HCT116 (cell line): ENCODE results near the gene ELP5. TPM values are rescaled to one million over a fixed set of nuclear protein-coding genes. Genes with fewer than 3 reads are reported as not detected.

ENCODE experiments used
- ATAC-seq: fragments of 200-7000 bp; cut with Tn5 transposase; 2 replicates; pipeline ENCODE4 v1.9.1; 2020; ENCODE audit warnings: mild to moderate bottlenecking, moderate library complexity
- BruUV-seq: library from RNA; stranded (reverse); fragments of 400-500 nt; replicated peaks from 2 replicates; lab custom pipeline; 2021; lab: Mats Ljungman, UMichigan
- CTCF ChIA-PET: fragments of 300-600 bp; sonication (Branson Sonifier 250); formaldehyde crosslinking; loops from one replicate; lab custom pipeline; 2021; ENCODE audit warnings: antibody characterized with exemption; lab: Charles Lee
- POLR2A ChIA-PET: fragments of 300-600, 350-600 bp; sonication (Branson Sonifier 250); formaldehyde crosslinking; loops from one replicate; lab custom pipeline; 2021; ENCODE audit warnings: antibody characterized with exemption; lab: Charles Lee
- RAD21 ChIA-PET, 2 experiments: fragments of 300-600 bp; sonication (Branson Sonifier 250); formaldehyde crosslinking; loops; one replicate each; lab custom pipeline; 2023; ENCODE audit warnings: low total read pairs in 2 of 2; ENCODE audit not compliant: uncharacterized antibody in 2 of 2, unreplicated experiment in 2 of 2, low non-redundant PET in 1 of 2; lab: Charles Lee
- DNase-seq: peaks from one replicate; pipeline ENCODE4 v3.0.0-alpha.2; 2010; ENCODE audit warnings: low read depth, low spot score
- H2AFZ ChIP-seq: fragments of 200-600 bp; shearing (Covaris generic), sonication (generic); 2 replicates; pipeline ENCODE4 v1.6.1; 2017; ENCODE audit warnings: low read depth, mixed run types, mixed read lengths, antibody characterized with exemption, low read length; ENCODE audit not compliant: poor library complexity, severe bottlenecking
- H3K27ac ChIP-seq: 2 replicates; pipeline ENCODE4 v1.5.1; 2012; ENCODE audit warnings: low read depth, low read length
- H3K27me3 ChIP-seq: fragments of 200-600 bp; sonication (generic); 2 replicates; pipeline ENCODE4 v1.6.1; 2016; ENCODE audit warnings: mixed run types, low read length, mixed read lengths; ENCODE audit not compliant: insufficient read depth
- H3K36me3 ChIP-seq, 2 experiments: fragments of 200-500 bp in 1 of 2; fragments of 200-600 bp in 1 of 2; sonication (Bioruptor generic) in 1 of 2; sonication (generic) in 1 of 2; 2 replicates each; pipeline versions ENCODE4 v1.5.1 to v1.6.1; 2014 to 2016; ENCODE audit warnings: low read length in 2 of 2, inconsistent platforms in 1 of 2, mixed read lengths in 1 of 2, mixed run types in 1 of 2; ENCODE audit not compliant: insufficient read depth in 2 of 2, control insufficient read depth in 1 of 2
- H3K4me1 ChIP-seq, 2 experiments: fragments of 200-600 bp in 1 of 2; sonication (generic) in 1 of 2; 2 replicates each; pipeline versions ENCODE4 v1.5.1 to v1.6.1; 2012 to 2017; ENCODE audit warnings: low read length in 2 of 2, inconsistent platforms in 1 of 2, mild to moderate bottlenecking in 1 of 2, mixed read lengths in 1 of 2, mixed run types in 1 of 2, moderate library complexity in 1 of 2; ENCODE audit not compliant: insufficient read depth in 2 of 2, control insufficient read depth in 1 of 2
- H3K4me2 ChIP-seq: fragments of 200-600 bp; sonication (generic); 2 replicates; pipeline ENCODE4 v1.6.1; 2017; ENCODE audit warnings: mixed run types, low read length, mixed read lengths
- H3K4me3 ChIP-seq, 2 experiments: fragments of 200-600 bp in 1 of 2; sonication (generic) in 1 of 2; replicated peaks in 1 of 2; 2 replicates each; pipeline ENCODE4 v1.5.1; 2011 to 2016; ENCODE audit warnings: low read length in 2 of 2, control low read depth in 1 of 2, low read depth in 1 of 2, mild to moderate bottlenecking in 1 of 2, mixed read lengths in 1 of 2, mixed run types in 1 of 2
- H3K79me2 ChIP-seq: fragments of 200-600 bp; sonication (generic); 2 replicates; pipeline ENCODE4 v1.6.1; 2017; ENCODE audit warnings: mild to moderate bottlenecking, mixed run types, low read length, moderate library complexity, mixed read lengths; ENCODE audit not compliant: insufficient read depth
- H3K9ac ChIP-seq: fragments of 200-600 bp; sonication (generic); 2 replicates; pipeline ENCODE4 v1.6.1; 2016; ENCODE audit warnings: low read length, mixed read lengths
- H3K9me2 ChIP-seq: fragments of 200-600 bp; sonication (generic), shearing (Covaris generic); 2 replicates; pipeline ENCODE4 v1.6.1; 2017; ENCODE audit warnings: mixed run types, mild to moderate bottlenecking, moderate library complexity; ENCODE audit not compliant: insufficient read depth
- H3K9me3 ChIP-seq, 2 experiments: fragments of 200-500 bp in 1 of 2; fragments of 200-600 bp in 1 of 2; sonication (Bioruptor generic) in 1 of 2; sonication (generic) in 1 of 2; 2 replicates each; pipeline ENCODE4 v1.6.1; 2014 to 2017; ENCODE audit warnings: low read length in 2 of 2, mixed read lengths in 2 of 2, inconsistent platforms in 1 of 2, low read depth in 1 of 2, mild to moderate bottlenecking in 1 of 2, mixed run types in 1 of 2, moderate library complexity in 1 of 2; ENCODE audit not compliant: control insufficient read depth in 1 of 2, insufficient read depth in 1 of 2
- H4K20me1 ChIP-seq: fragments of 200-600 bp; sonication (generic), shearing (Covaris generic); 2 replicates; pipeline ENCODE4 v1.6.1; 2017; ENCODE audit warnings: mixed run types, mild to moderate bottlenecking, moderate library complexity; ENCODE audit not compliant: insufficient read depth
- ATF3 ChIP-seq: IDR thresholded peaks from 2 replicates; pipeline ENCODE4 v1.6.1; 2012
- CBX3 ChIP-seq: IDR thresholded peaks from 2 replicates; pipeline ENCODE4 v1.6.1; 2012; ENCODE audit warnings: low read depth
- CEBPB ChIP-seq: IDR thresholded peaks from 2 replicates; pipeline ENCODE4 v1.6.1; 2012; ENCODE audit warnings: low read depth
- EGR1 ChIP-seq: IDR thresholded peaks from 2 replicates; pipeline ENCODE4 v1.6.1; 2012; ENCODE audit warnings: low read depth
- ELF1 ChIP-seq: IDR thresholded peaks from 2 replicates; pipeline ENCODE4 v1.6.1; 2012; ENCODE audit warnings: low read depth, borderline replicate concordance
- EZH2 ChIP-seq: fragments of 200-600 bp; sonication (generic); IDR thresholded peaks from 2 replicates; pipeline ENCODE4 v1.6.1; 2017; ENCODE audit warnings: antibody characterized with exemption, mixed run types
- EZH2phosphoT487 ChIP-seq: fragments of 200-600 bp; IDR thresholded peaks from 2 replicates; pipeline ENCODE4 v1.6.1; 2018; ENCODE audit warnings: antibody characterized with exemption, borderline replicate concordance
- JUND ChIP-seq: IDR thresholded peaks from 2 replicates; pipeline ENCODE4 v1.6.1; 2012
- POLR2A ChIP-seq: IDR thresholded peaks from 2 replicates; pipeline ENCODE4 v1.7.0; 2011; ENCODE audit warnings: borderline replicate concordance; ENCODE audit not compliant: insufficient read depth, insufficient read length; ENCODE audit errors: extremely low read depth
- POLR2AphosphoS5 ChIP-seq: IDR thresholded peaks from 2 replicates; pipeline ENCODE4 v1.6.1; 2011; ENCODE audit warnings: mild to moderate bottlenecking, low read depth, low read length, moderate library complexity
- RAD21 ChIP-seq: IDR thresholded peaks from 2 replicates; pipeline ENCODE4 v1.6.1; 2012; ENCODE audit warnings: low read depth, mild to moderate bottlenecking
- TCF7L2 ChIP-seq: IDR thresholded peaks from 2 replicates; pipeline ENCODE4 v1.7.0; 2011; ENCODE audit warnings: borderline replicate concordance, inconsistent platforms; ENCODE audit not compliant: insufficient read depth, insufficient read length; ENCODE audit errors: extremely low read depth
- YY1 ChIP-seq: IDR thresholded peaks from 2 replicates; pipeline ENCODE4 v1.6.1; 2011; ENCODE audit warnings: low read length, low read depth, moderate library complexity, mild to moderate bottlenecking; ENCODE audit not compliant: insufficient replicate concordance; ENCODE audit errors: extremely low read depth
- ZBTB33 ChIP-seq: IDR thresholded peaks from 2 replicates; pipeline ENCODE4 v1.6.1; 2011; ENCODE audit warnings: mild to moderate bottlenecking, low read length, moderate library complexity; ENCODE audit not compliant: insufficient replicate concordance; ENCODE audit errors: extremely low read depth
- ZFX ChIP-seq: fragments of 450-650 bp; IDR thresholded peaks from 2 replicates; pipeline ENCODE4 v1.6.1; 2017
- intact Hi-C: fragments of 100-400 bp; cut with micrococcal nuclease; formaldehyde crosslinking; loops from 2 replicates; pipeline ENCODE4 v1.10.0; 2022
- total RNA-seq: library from RNA; stranded (reverse); gene quantifications from one replicate; pipeline ENCODE4 v1.2.1, GENCODE V29; 2021; ENCODE audit not compliant: unreplicated experiment

The ELP5 gene
- total RNA-seq, 1 experiment from 2014 or later: 81.7 TPM

- H3K27me3 ChIP-seq: no peaks in the 10 kb centered on the region
- no peak overlapping the region for H3K4me2 ChIP-seq
- no peaks in the 10 kb centered on the region for H3K36me3 ChIP-seq
- ChIA-PET RAD21 (no interaction called here), CTCF (interaction anchor here (0.7 to 1.3 kb wide), 2 partner anchors 17 to 364 kb away, joined by 3 to 6 read pairs; no protein-coding TSS in a partner anchor), POLR2A (no interaction called here)
- ATAC-seq (no peak), DNase-seq (no peak)
- intact Hi-C loops: no loop called here
- H2AFZ ChIP-seq: no peak overlapping the region
- H3K27ac ChIP-seq: no peak overlapping the region
- no peaks in the 10 kb centered on the region for H3K79me2 ChIP-seq
- H3K4me1 ChIP-seq: peaks cover 13 to 34% of the 10 kb centered on the region in 2 experiments
- no peak for TF ChIP-seq EZH2phosphoT487
- TF ChIP-seq YY1: no peak
- TF ChIP-seq TCF7L2: no peak
- no peak for TF ChIP-seq EZH2
- no peak for TF ChIP-seq CBX3
- TF ChIP-seq RAD21: no peak
- no peak for TF ChIP-seq ATF3
- no peak for TF ChIP-seq ZFX
- no peak for TF ChIP-seq POLR2AphosphoS5
- BruUV-seq: no TSS peak
- no peaks in the 10 kb centered on the region for H4K20me1 ChIP-seq
- no peak overlapping the region for H3K4me3 ChIP-seq
- no peaks in the 10 kb centered on the region for H3K9me3 ChIP-seq
- no peaks in the 10 kb centered on the region for H3K9me2 ChIP-seq
- no peak overlapping the region for H3K9ac ChIP-seq
Observed at GRCh38 chr17:7279448-7279847, 27.4 kb downstream of the ELP5 start.

DNA sequence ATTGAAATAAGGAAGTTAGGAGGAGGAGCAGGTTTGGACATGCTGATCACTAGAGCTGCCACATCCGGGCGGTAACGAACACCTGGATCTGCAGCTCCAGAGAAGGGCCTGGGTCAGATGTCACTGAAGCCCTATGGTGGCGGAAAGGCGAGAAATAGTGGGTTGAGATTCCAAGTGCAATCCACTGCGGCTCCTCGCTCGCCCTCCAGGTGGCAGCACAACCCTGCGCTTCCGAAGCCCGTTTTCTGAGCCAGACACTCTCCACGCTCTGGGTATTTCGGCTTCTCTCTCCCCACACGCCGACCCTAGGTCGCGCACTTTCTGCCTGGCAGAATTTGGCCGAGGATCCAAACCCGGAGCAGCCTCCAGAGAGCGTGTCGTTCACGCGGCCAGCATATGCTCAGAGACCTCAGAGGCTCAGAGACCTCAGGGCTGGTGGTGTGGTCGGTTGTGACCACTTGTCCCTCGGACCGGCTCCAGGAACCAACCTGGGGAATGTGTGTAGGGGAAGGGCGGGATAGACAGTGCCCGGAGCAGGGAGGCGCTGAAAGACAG, 28.6 kb downstream of the ELP5 start:
- ChIA-PET RAD21 (interaction anchor here (1.2 to 1.5 kb wide), 3 partner anchors 16 to 156 kb away, joined by 3 to 17 read pairs (median 14); no protein-coding TSS in a partner anchor), CTCF (interaction anchor here (0.6 to 2.0 kb wide), 12 partner anchors 11 to 280 kb away, joined by 3 to 38 read pairs (median 4); partner anchors contain the start of gene NEURL4), POLR2A (interaction anchor here (0.7 to 1.8 kb wide), 9 partner anchors 16 to 298 kb away, joined by 3 to 8 read pairs (median 4); partner anchors contain the start of genes CD68, NEURL4 and TMEM102)
- Histone ChIP-seq H3K9ac (peak overlapping the region; percentile 93), H3K4me3 (peak overlapping the region; percentile 45 to 65), H3K9me3 (no peaks in the 10 kb centered on the region), H3K27ac (peak overlapping the region; percentile 73), H3K9me2 (no peaks in the 10 kb centered on the region), H3K79me2 (no peaks in the 10 kb centered on the region), H3K36me3 (no peaks in the 10 kb centered on the region), H3K4me1 (peaks cover 13 to 34% of the 10 kb centered on the region in 2 experiments), H2AFZ (peak overlapping the region; percentile 50), H3K4me2 (peak overlapping the region; percentile 98), H4K20me1 (no peaks in the 10 kb centered on the region), H3K27me3 (no peaks in the 10 kb centered on the region)
- peak; percentile 73 for ATAC-seq
- intact Hi-C loops: loop anchor here (1.0 to 2.0 kb wide), 3 partner anchors 16 to 66 kb away; partner anchors contain the start of gene CLDN7
- BruUV-seq: no TSS peak
- peak; percentile 70 for DNase-seq
- TF ChIP-seq CEBPB (no peak), YY1 (no peak), TCF7L2 (no peak), ZBTB33 (no peak), POLR2AphosphoS5 (peak; percentile 40; the same call in 1 of the 2 replicates), EGR1 (no peak), POLR2A (no peak), JUND (no peak), ELF1 (no peak), EZH2 (no peak)
